Osteocyte (in vitro differentiated cells): Measurements from ENCODE around the gene FOXL3. TPM values are rescaled to one million over a fixed set of nuclear protein-coding genes. Genes with fewer than 3 reads are reported as not detected.

Source experiments
- DNase-seq: peaks from one replicate; pipeline ENCODE4 v3.0.0; 2021; ENCODE audit warnings: mixed read lengths; ENCODE audit not compliant: unreplicated experiment; ENCODE audit errors: extremely low spot score
- H3K27ac Mint-ChIP-seq: one replicate; pipeline ENCODE4 v1.8.0; 2021; ENCODE audit warnings: mild to moderate bottlenecking, mixed read lengths; ENCODE audit not compliant: unreplicated experiment
- H3K27me3 Mint-ChIP-seq: one replicate; pipeline ENCODE4 v1.8.0; 2021; ENCODE audit warnings: mixed read lengths; ENCODE audit not compliant: unreplicated experiment
- H3K36me3 Mint-ChIP-seq: one replicate; pipeline ENCODE4 v1.8.0; 2021; ENCODE audit warnings: mixed read lengths; ENCODE audit not compliant: unreplicated experiment
- H3K4me1 Mint-ChIP-seq: one replicate; pipeline ENCODE4 v1.8.0; 2021; ENCODE audit warnings: mixed read lengths; ENCODE audit not compliant: unreplicated experiment
- H3K4me3 Mint-ChIP-seq: one replicate; pipeline ENCODE4 v1.8.0; 2021; ENCODE audit warnings: mild to moderate bottlenecking, moderate library complexity, mixed read lengths; ENCODE audit not compliant: unreplicated experiment
- H3K9me3 Mint-ChIP-seq: one replicate; pipeline ENCODE4 v1.8.0; 2021; ENCODE audit warnings: mixed read lengths; ENCODE audit not compliant: unreplicated experiment
- CTCF ChIP-seq: fragments of 200-600 bp; sonication (generic); IDR thresholded peaks from 2 replicates; pipeline ENCODE4 v1.5.0; 2021; ENCODE audit warnings: antibody characterized with exemption, mild to moderate bottlenecking, moderate library complexity
- total RNA-seq: library from RNA; stranded (reverse); gene quantifications from 2 replicates; pipeline ENCODE4 v1.2.1, GENCODE V29; 2021

The FOXL3 gene
- total RNA-seq, 1 donor from 2014 or later = not detected

DNA sequence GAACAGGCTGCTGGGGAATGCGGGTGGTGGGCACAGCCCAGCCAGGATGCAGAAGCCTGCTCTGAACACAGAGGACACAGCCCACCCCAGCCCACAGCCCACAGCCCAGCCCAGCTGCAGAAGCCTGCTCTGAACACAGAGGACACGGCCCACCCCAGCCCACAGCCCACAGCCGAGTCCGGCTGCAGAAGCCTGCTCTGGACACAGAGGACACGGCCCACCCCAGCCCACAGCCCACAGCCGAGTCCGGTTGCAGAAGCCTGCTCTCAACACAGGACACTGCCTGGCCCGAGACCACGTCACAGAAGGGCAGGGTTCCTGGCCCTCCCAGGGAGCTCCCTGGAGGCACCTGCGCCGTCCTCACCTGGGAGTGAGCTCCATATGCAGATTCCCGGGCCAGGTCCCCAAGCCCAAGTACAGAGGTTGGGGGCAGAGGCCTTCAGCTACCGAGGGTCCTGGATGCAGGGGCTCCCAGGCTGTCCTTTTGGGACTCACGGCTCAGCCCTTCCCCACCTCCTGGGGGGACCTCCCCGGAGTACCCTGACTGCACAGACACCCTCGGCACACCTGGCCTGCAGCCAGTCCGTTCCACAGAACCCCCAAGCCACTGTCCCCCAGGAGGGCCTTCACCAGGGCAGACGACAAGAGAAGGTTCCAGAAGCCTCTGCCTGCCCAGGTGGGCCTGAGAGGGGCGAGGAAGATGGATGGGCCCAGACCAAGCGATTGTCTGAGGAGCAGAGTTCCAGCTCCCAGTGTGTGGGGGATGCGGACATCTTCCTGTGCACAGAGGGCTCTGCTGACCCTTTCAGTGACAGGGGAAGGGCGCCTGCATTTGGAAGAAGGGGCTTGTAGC, 23.7 kb upstream of the FOXL3 start:
- H3K4me3 Mint-ChIP-seq = no peak overlapping the region
- H3K4me1 Mint-ChIP-seq = peaks cover 4% of the 10 kb centered on the region
- no peaks in the 10 kb centered on the region for H3K9me3 Mint-ChIP-seq
- H3K27ac Mint-ChIP-seq = no peak overlapping the region
- no peak for DNase-seq
- TF ChIP-seq CTCF = no peak
- H3K36me3 Mint-ChIP-seq = peaks cover 14% of the 10 kb centered on the region
- no peaks in the 10 kb centered on the region for H3K27me3 Mint-ChIP-seq

GRCh38 chr7:266851-267840, 22.8 kb upstream of the FOXL3 start:
- no peak overlapping the region for H3K27ac Mint-ChIP-seq
- DNase-seq = no peak
- peak; percentile 50 for TF ChIP-seq CTCF
- no peaks in the 10 kb centered on the region for H3K9me3 Mint-ChIP-seq
- H3K36me3 Mint-ChIP-seq = peaks cover 5% of the 10 kb centered on the region
- H3K4me1 Mint-ChIP-seq = peaks cover 10% of the 10 kb centered on the region
- no peaks in the 10 kb centered on the region for H3K27me3 Mint-ChIP-seq
- H3K4me3 Mint-ChIP-seq = no peak overlapping the region

DNA sequence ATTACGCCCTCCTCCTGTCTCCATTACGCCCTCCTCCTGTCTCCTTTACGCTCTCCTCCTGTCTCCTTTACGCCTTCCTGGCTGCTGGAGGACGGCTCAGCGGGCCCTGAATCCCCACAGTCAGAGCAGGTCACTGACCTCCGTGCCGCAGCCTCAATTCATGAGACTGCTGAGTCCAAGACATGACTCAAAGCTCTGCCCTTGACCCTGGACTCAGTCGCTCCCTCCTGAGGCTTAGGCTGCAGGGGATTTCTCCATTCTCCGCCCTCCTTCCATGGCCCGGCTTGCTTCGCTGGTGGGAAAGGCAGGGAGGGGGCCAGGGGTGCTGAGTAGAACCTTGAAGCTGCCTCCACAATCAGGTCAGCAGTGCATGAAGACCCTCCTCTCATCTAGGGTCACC, 21.0 kb upstream of the FOXL3 start:
- DNase-seq = no peak
- TF ChIP-seq CTCF = no peak
- H3K27me3 Mint-ChIP-seq = peaks cover 3% of the 10 kb centered on the region

DNA sequence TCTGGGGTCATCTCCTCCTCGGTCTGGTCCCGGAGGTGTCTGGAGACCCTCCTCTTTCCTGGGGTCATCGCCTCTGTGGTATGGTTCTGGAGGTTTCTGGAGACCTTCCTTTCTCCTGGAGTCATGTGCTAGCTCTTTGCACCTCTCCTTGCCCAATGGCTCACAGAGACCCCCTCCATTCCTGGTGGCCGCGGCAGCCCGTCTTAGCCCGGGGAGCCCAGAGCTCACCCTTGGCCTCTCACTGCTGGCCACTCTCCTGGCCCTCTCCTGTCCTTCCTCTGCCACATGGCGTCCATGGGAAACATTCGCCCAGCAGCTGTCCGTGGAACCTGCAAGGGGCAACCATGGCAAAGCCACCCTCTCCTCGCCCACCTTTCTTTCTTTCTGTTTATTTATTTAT, 20.2 kb upstream of the FOXL3 start:
- Mint-ChIP-seq H3K4me1 (peaks cover 10% of the 10 kb centered on the region), H3K36me3 (peaks cover 3% of the 10 kb centered on the region), H3K4me3 (no peak overlapping the region), H3K27me3 (peaks cover 8% of the 10 kb centered on the region), H3K27ac (no peak overlapping the region), H3K9me3 (peaks cover 8% of the 10 kb centered on the region)
- no peak for TF ChIP-seq CTCF
- no peak for DNase-seq

More for the DNA sequence above, 21.0 kb upstream of the FOXL3 start:
- peaks cover 3% of the 10 kb centered on the region for H3K36me3 Mint-ChIP-seq
- H3K9me3 Mint-ChIP-seq = peaks cover 8% of the 10 kb centered on the region
- peaks cover 10% of the 10 kb centered on the region for H3K4me1 Mint-ChIP-seq
- no peak overlapping the region for H3K27ac Mint-ChIP-seq
- H3K4me3 Mint-ChIP-seq = no peak overlapping the region
